Astrocyte (in vitro differentiated cells and primary cell): ENCODE results near the gene TUBA3E. TPM values are rescaled to one million over a fixed set of nuclear protein-coding genes. Genes with fewer than 3 reads are reported as not detected.
"Not testable (repeated sequence)": the region's sequence is repeated elsewhere in the genome, so short reads cannot be mapped to it uniquely, and the experiment has no call there.

Experiments used
- DNase-seq: peaks from one replicate; pipeline ENCODE4 v3.0.0-alpha.2; 2010; ENCODE audit warnings: low read depth
- FAIRE-seq: peaks from 2 replicates; lab custom pipeline; 2011; peaks lifted over from hg19 to GRCh38; lab: Jason Lieb, UNC
- H2AFZ ChIP-seq: 2 replicates; pipeline ENCODE4 v1.6.0; 2012; ENCODE audit warnings: low read depth, low read length, inconsistent platforms
- H3K27ac ChIP-seq: 2 replicates; pipeline ENCODE4 v1.5.1; 2011; ENCODE audit warnings: low read depth, low read length, inconsistent platforms
- H3K27me3 ChIP-seq: 2 replicates; pipeline ENCODE4 v1.6.0; 2011; ENCODE audit warnings: low read length, inconsistent platforms; ENCODE audit not compliant: insufficient read depth
- H3K36me3 ChIP-seq: 2 replicates; pipeline ENCODE4 v1.5.1; 2011; ENCODE audit warnings: low read length, inconsistent platforms; ENCODE audit not compliant: insufficient read depth
- H3K4me1 ChIP-seq: 2 replicates; pipeline ENCODE4 v1.5.1; 2011; ENCODE audit warnings: low read length, inconsistent platforms; ENCODE audit not compliant: insufficient read depth
- H3K4me2 ChIP-seq: 2 replicates; pipeline ENCODE4 v1.6.0; 2012; ENCODE audit warnings: low read length, inconsistent platforms
- H3K4me3 ChIP-seq: 2 replicates; pipeline ENCODE4 v1.5.1; 2011; ENCODE audit warnings: low read depth, mild to moderate bottlenecking, low read length, inconsistent platforms; ENCODE audit not compliant: insufficient read depth
- H3K79me2 ChIP-seq: 2 replicates; pipeline ENCODE4 v1.6.0; 2012; ENCODE audit warnings: mild to moderate bottlenecking, low read length, inconsistent platforms; ENCODE audit not compliant: insufficient read depth
- H3K9ac ChIP-seq: 2 replicates; pipeline ENCODE4 v1.6.0; 2012; ENCODE audit warnings: mild to moderate bottlenecking, low read length, inconsistent platforms
- H3K9me3 ChIP-seq: 2 replicates; pipeline ENCODE4 v1.5.1; 2012; ENCODE audit warnings: low read depth, mild to moderate bottlenecking, low read length, inconsistent platforms; ENCODE audit not compliant: insufficient read depth
- H4K20me1 ChIP-seq: 2 replicates; pipeline ENCODE4 v1.6.0; 2012; ENCODE audit warnings: low read length, inconsistent platforms; ENCODE audit not compliant: insufficient read depth
- H3K27ac Mint-ChIP-seq: one replicate; pipeline ENCODE4 v1.8.0; 2021; ENCODE audit warnings: mild to moderate bottlenecking, mixed read lengths; ENCODE audit not compliant: unreplicated experiment
- H3K27me3 Mint-ChIP-seq: one replicate; pipeline ENCODE4 v1.8.0; 2021; ENCODE audit warnings: low read depth, mixed read lengths; ENCODE audit not compliant: unreplicated experiment
- H3K36me3 Mint-ChIP-seq: one replicate; pipeline ENCODE4 v1.8.0; 2021; ENCODE audit warnings: low read depth, mixed read lengths; ENCODE audit not compliant: unreplicated experiment
- H3K4me1 Mint-ChIP-seq: one replicate; pipeline ENCODE4 v1.8.0; 2021; ENCODE audit warnings: low read depth, mixed read lengths; ENCODE audit not compliant: unreplicated experiment
- H3K4me3 Mint-ChIP-seq: one replicate; pipeline ENCODE4 v1.8.0; 2021; ENCODE audit warnings: mild to moderate bottlenecking, moderate library complexity, mixed read lengths; ENCODE audit not compliant: unreplicated experiment
- H3K9me3 Mint-ChIP-seq: one replicate; pipeline ENCODE4 v1.8.0; 2021; ENCODE audit warnings: mild to moderate bottlenecking, mixed read lengths; ENCODE audit not compliant: unreplicated experiment
- total RNA-seq: library from RNA; stranded (reverse); gene quantifications from 2 replicates; pipeline ENCODE4 v1.2.1, GENCODE V29; 2021

TUBA3E gene
- total RNA-seq, 1 donor from 2014 or later, result not detected

DNA sequence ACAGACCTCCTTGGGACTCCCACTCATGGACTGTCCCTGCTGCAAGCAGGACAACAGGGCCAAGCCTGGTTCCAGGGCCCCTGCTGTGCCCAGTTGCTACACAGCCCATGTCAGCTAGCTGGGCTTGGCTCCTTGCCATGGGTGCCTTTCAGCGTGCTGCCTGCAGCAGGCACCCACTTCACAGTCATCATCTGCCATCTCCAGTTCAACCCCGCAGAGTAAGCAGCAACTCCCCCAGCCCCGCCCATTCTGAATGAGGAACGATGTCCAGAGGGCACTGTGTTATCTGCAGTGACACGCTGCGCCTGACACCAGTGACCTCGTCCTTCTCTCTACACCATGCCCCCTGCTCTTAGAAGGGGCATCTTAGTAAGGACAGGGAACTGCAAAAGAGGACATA lies 4.3 kb upstream of the TUBA3E start:
- H3K36me3 ChIP-seq, H3K4me1 ChIP-seq, H3K9ac ChIP-seq, H3K27ac ChIP-seq, H3K27me3 ChIP-seq, H3K9me3 Mint-ChIP-seq, FAIRE-seq, H3K36me3 Mint-ChIP-seq, H4K20me1 ChIP-seq, H3K4me1 Mint-ChIP-seq, H3K9me3 ChIP-seq, H3K27ac Mint-ChIP-seq, H3K27me3 Mint-ChIP-seq, H2AFZ ChIP-seq, H3K79me2 ChIP-seq, H3K4me3 ChIP-seq, DNase-seq, H3K4me3 Mint-ChIP-seq, H3K4me2 ChIP-seq: not testable (repeated sequence)

DNA sequence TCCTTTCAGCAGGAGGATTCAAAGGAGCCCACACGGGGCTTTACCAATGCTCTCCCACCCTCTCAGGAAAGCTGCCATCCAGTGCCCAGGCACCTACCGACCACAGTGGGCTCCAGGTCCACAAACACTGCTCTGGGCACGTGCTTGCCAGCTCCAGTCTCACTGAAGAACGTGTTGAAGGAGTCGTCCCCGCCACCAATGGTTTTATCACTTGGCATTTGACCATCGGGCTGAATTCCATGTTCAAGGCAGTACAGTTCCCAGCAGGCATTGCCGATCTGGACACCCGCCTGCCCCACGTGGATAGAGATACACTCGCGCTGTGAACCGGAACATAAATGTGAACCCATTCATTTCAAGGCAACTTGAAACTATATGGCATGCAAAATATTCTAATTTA lies 2.2 kb downstream of the TUBA3E start:
- H3K9me3 ChIP-seq, H2AFZ ChIP-seq, H3K4me2 ChIP-seq, H3K36me3 ChIP-seq, H3K27ac ChIP-seq, H3K4me1 ChIP-seq, H3K4me1 Mint-ChIP-seq, H3K36me3 Mint-ChIP-seq, H3K79me2 ChIP-seq, DNase-seq, H3K9ac ChIP-seq, H3K9me3 Mint-ChIP-seq, H3K27me3 Mint-ChIP-seq, H3K27me3 ChIP-seq, H3K27ac Mint-ChIP-seq, H3K4me3 Mint-ChIP-seq, FAIRE-seq, H4K20me1 ChIP-seq, H3K4me3 ChIP-seq: not testable (repeated sequence)

- not testable (repeated sequence) for H2AFZ ChIP-seq, H3K4me1 ChIP-seq, H3K4me3 ChIP-seq, H3K9ac ChIP-seq, H3K4me1 Mint-ChIP-seq, H3K27ac Mint-ChIP-seq, H3K27me3 ChIP-seq, H3K4me2 ChIP-seq, FAIRE-seq, H3K9me3 Mint-ChIP-seq, H3K79me2 ChIP-seq, H3K36me3 ChIP-seq, H3K27ac ChIP-seq, DNase-seq, H4K20me1 ChIP-seq, H3K27me3 Mint-ChIP-seq, H3K36me3 Mint-ChIP-seq, H3K4me3 Mint-ChIP-seq, H3K9me3 ChIP-seq
Observed at GRCh38 chr2:130195089-130195635, 3.1 kb downstream of the TUBA3E start.

- not testable (repeated sequence) for FAIRE-seq
Observed at GRCh38 chr2:130193824-130194223, 4.4 kb downstream of the TUBA3E start.

DNA sequence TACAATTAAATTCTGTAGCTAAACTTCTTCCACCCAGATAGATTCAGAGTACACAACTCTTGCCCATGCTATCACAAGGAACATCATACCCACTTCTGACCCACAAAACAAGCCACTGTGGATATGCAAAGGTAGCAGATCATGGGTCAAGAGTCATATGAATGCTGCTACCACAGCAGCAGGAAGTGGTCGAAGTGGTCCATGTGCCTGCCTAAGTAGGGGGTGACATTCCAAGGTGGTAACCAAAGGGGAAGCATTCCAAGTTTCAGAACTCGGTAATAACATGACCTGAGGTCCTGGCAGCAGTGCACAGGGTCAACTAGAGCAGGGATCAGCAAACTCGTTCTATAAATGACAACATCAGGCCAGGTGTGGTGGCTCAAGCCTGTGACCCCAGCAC lies 5.8 kb downstream of the TUBA3E start:
- H3K4me3 Mint-ChIP-seq, DNase-seq, H3K36me3 Mint-ChIP-seq, H3K9ac ChIP-seq, H3K79me2 ChIP-seq, H3K27ac ChIP-seq, H3K4me1 ChIP-seq, H3K4me3 ChIP-seq, H3K36me3 ChIP-seq, H2AFZ ChIP-seq, H4K20me1 ChIP-seq, H3K27me3 Mint-ChIP-seq, H3K9me3 Mint-ChIP-seq, H3K27ac Mint-ChIP-seq, FAIRE-seq, H3K9me3 ChIP-seq, H3K4me2 ChIP-seq, H3K27me3 ChIP-seq: not testable (repeated sequence)
- H3K4me1 Mint-ChIP-seq, result peaks cover 11% of the 10 kb centered on the region

More at GRCh38 chr2:130193824-130194223, 4.4 kb downstream of the TUBA3E start:
- H3K27me3 ChIP-seq, H3K4me2 ChIP-seq, DNase-seq, H3K27ac Mint-ChIP-seq, H3K27me3 Mint-ChIP-seq, H3K4me1 Mint-ChIP-seq, H3K9me3 ChIP-seq, H3K27ac ChIP-seq, H3K79me2 ChIP-seq, H3K4me1 ChIP-seq, H3K36me3 Mint-ChIP-seq, H4K20me1 ChIP-seq, H3K9me3 Mint-ChIP-seq, H3K36me3 ChIP-seq, H3K4me3 ChIP-seq, H3K9ac ChIP-seq, H2AFZ ChIP-seq, H3K4me3 Mint-ChIP-seq: not testable (repeated sequence)

DNA sequence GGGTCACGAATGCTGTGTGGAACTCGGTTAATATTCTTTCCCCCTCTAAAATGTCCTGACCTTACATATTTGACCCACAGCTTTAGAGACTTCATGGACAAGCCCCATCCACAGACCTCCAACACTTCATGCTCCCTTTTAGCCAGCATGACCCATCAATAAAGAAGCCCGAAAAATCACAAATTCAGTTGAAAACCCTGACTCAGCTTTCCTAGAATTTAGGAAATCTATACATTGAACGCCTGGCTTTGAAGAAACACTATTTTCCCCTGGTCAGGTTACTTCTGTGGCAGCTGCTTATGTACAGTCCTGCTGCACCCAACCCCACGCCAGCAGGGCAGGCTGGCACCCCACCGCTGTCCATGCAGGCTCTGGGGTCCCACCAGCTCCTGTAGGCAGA lies 6.9 kb downstream of the TUBA3E start:
- not testable (repeated sequence) for H3K9ac ChIP-seq, H3K79me2 ChIP-seq, H3K36me3 Mint-ChIP-seq, H3K9me3 Mint-ChIP-seq, H3K4me3 Mint-ChIP-seq, H3K27me3 ChIP-seq, FAIRE-seq, H3K36me3 ChIP-seq, H3K4me3 ChIP-seq, H3K4me1 ChIP-seq, H3K27ac ChIP-seq, H2AFZ ChIP-seq, H3K9me3 ChIP-seq, DNase-seq, H3K27me3 Mint-ChIP-seq, H4K20me1 ChIP-seq, H3K4me2 ChIP-seq, H3K27ac Mint-ChIP-seq
- H3K4me1 Mint-ChIP-seq, result peaks cover 11% of the 10 kb centered on the region
